ENCODE data around the gene GLRX. TPM values are rescaled to one million over a fixed set of nuclear protein-coding genes. Genes with fewer than 3 reads are reported as not detected.

The GLRX gene
- total RNA-seq, 4 donors from 2014 or later = 20.2 to 65.3 (median 41.3) TPM

GRCh38 chr5:95806687-95807086 lies 15.8 kb downstream of the GLRX start:
- no peak overlapping the region for H3K27ac ChIP-seq
- H3K4me3 ChIP-seq = no peak overlapping the region
- TF ChIP-seq EP300 (IDR thresholded peaks at IDR 0.05) (no peak), POLR2AphosphoS5 (IDR thresholded peaks at IDR 0.05) (no peak), CTCF (IDR thresholded peaks at IDR 0.05) (no peak)
- no peaks in the 10 kb centered on the region for H3K36me3 ChIP-seq
- H3K27me3 ChIP-seq = no peaks in the 10 kb centered on the region
- no peak for ATAC-seq
- H3K4me1 ChIP-seq = peaks cover 3 to 44% (median 31%) of the 10 kb centered on the region in 3 donors
- WGBS, 2 donors (ENCODE audit: low coverage in 1 of 2) = 97 to 98% methylated on average over 6 to 7 of the region's 7 CpGs
- H3K9me3 ChIP-seq = peaks cover 0 to 6% (median 0%) of the 10 kb centered on the region in 3 donors

GRCh38 chr5:95804736-95805539 lies 17.6 kb downstream of the GLRX start:
- Histone ChIP-seq H3K4me1 (peaks cover 3 to 26% (median 20%) of the 10 kb centered on the region in 3 donors), H3K36me3 (no peaks in the 10 kb centered on the region), H3K9me3 (peaks cover 0 to 6% (median 0%) of the 10 kb centered on the region in 3 donors), H3K27ac (no peak overlapping the region), H3K27me3 (no peaks in the 10 kb centered on the region), H3K4me3 (no peak overlapping the region)
- 73 to 76% methylated on average over 6 of the region's 6 CpGs for WGBS, 2 donors (ENCODE audit: low coverage in 1 of 2)
- no peak for ATAC-seq
- no peak for TF ChIP-seq CTCF (IDR thresholded peaks at IDR 0.05)
- TF ChIP-seq EP300 (IDR thresholded peaks at IDR 0.05) = no peak
- TF ChIP-seq POLR2A (IDR thresholded peaks at IDR 0.05) = no peak
- TF ChIP-seq POLR2AphosphoS5 (IDR thresholded peaks at IDR 0.05) = no peak

- H3K27me3 ChIP-seq = no peaks in the 10 kb centered on the region
- no peak for ATAC-seq
- peaks cover 0 to 12% (median 8%) of the 10 kb centered on the region in 3 donors for H3K4me1 ChIP-seq
- H3K27ac ChIP-seq = no peak overlapping the region
- 92 to 97% methylated on average over 4 to 5 of the region's 6 CpGs for WGBS, 2 donors (ENCODE audit: low coverage in 1 of 2)
- H3K4me3 ChIP-seq = no peak overlapping the region
- no peaks in the 10 kb centered on the region for H3K36me3 ChIP-seq
- TF ChIP-seq EP300 (IDR thresholded peaks at IDR 0.05) (no peak), CTCF (IDR thresholded peaks at IDR 0.05) (no peak), POLR2AphosphoS5 (IDR thresholded peaks at IDR 0.05) (no peak), POLR2A (IDR thresholded peaks at IDR 0.05) (no peak)
- peaks cover 0 to 6% (median 0%) of the 10 kb centered on the region in 3 donors for H3K9me3 ChIP-seq
These were observed 19.0 kb downstream of the GLRX start for GRCh38 chr5:95803271-95804148.

GRCh38 chr5:95801961-95802360 lies 20.6 kb downstream of the GLRX start:
- no peak for ATAC-seq

GRCh38 chr5:95801532-95801931 lies 21.0 kb downstream of the GLRX start:
- Histone ChIP-seq H3K27ac (no peak overlapping the region), H3K9me3 (peaks cover 0 to 6% (median 0%) of the 10 kb centered on the region in 3 donors), H3K4me3 (no peak overlapping the region), H3K36me3 (peaks cover 0 to 10% of the 10 kb centered on the region in 2 donors), H3K27me3 (no peaks in the 10 kb centered on the region), H3K4me1 (no peaks in the 10 kb centered on the region)
- TF ChIP-seq POLR2A (IDR thresholded peaks at IDR 0.05) = no peak
- no peak for TF ChIP-seq CTCF (IDR thresholded peaks at IDR 0.05)
- TF ChIP-seq POLR2AphosphoS5 (IDR thresholded peaks at IDR 0.05) = no peak
- no peak for ATAC-seq
- 31 to 46% methylated on average over 2 of the region's 2 CpGs for WGBS, 2 donors (ENCODE audit: low coverage in 1 of 2)

More at GRCh38 chr5:95801961-95802360, 20.6 kb downstream of the GLRX start:
- 93 to 100% methylated on average over 3 of the region's 3 CpGs for WGBS, 2 donors (ENCODE audit: low coverage in 1 of 2)
- H3K9me3 ChIP-seq = peaks cover 0 to 6% (median 0%) of the 10 kb centered on the region in 3 donors
- H3K27me3 ChIP-seq = no peaks in the 10 kb centered on the region
- H3K4me1 ChIP-seq = no peaks in the 10 kb centered on the region
- no peak overlapping the region for H3K4me3 ChIP-seq
- peaks cover 0 to 6% of the 10 kb centered on the region in 2 donors for H3K36me3 ChIP-seq
- TF ChIP-seq POLR2AphosphoS5 (IDR thresholded peaks at IDR 0.05) (no peak), EP300 (IDR thresholded peaks at IDR 0.05) (no peak)
- no peak overlapping the region for H3K27ac ChIP-seq

All from gastroesophageal sphincter (tissue), 4 donors.